Measurements from ENCODE around the gene ARHGAP10.

DNA sequence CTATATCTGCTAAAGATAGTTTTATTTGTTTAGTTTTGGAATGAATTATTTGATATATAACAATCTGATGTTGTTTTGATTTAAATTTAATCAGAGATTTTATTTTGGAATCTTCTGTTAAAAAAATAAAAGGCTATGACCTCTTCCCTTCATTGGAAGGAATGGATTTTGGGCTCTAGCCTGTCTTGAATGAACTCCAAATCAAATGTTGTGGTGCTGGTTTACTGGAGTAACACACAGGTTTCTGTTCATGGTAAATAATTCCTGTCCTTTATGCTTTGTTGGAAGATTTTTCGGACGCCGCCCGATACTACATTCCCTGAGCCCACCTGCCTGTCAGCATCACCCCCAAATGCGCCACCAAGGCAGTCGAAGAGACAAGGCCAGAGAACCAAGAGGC, 291.1 kb downstream of the ARHGAP10 start:
- TF ChIP-seq, protein P1, sequence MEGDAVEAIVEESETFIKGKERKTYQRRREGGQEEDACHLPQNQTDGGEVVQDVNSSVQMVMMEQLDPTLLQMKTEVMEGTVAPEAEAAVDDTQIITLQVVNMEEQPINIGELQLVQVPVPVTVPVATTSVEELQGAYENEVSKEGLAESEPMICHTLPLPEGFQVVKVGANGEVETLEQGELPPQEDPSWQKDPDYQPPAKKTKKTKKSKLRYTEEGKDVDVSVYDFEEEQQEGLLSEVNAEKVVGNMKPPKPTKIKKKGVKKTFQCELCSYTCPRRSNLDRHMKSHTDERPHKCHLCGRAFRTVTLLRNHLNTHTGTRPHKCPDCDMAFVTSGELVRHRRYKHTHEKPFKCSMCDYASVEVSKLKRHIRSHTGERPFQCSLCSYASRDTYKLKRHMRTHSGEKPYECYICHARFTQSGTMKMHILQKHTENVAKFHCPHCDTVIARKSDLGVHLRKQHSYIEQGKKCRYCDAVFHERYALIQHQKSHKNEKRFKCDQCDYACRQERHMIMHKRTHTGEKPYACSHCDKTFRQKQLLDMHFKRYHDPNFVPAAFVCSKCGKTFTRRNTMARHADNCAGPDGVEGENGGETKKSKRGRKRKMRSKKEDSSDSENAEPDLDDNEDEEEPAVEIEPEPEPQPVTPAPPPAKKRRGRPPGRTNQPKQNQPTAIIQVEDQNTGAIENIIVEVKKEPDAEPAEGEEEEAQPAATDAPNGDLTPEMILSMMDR (IDR thresholded peaks at IDR 0.05; ENCODE audit: insufficient read depth, low read depth, low read length), result no peak
- TF ChIP-seq EZH2 (IDR thresholded peaks at IDR 0.05; ENCODE audit: insufficient read depth, low read length), result no peak

All from astrocyte (in vitro differentiated cells and primary cell).